Naive thymus-derived CD4-positive, alpha-beta T cell (primary cell): ENCODE data around the gene LDLRAD1. TPM values are rescaled to one million over a fixed set of nuclear protein-coding genes. Genes with fewer than 3 reads are reported as not detected.
A peak's percentile ranks its signal among the peaks of the same experiment; 100 is the strongest.
"Not testable (repeated sequence)": the region's sequence is repeated elsewhere in the genome, so short reads cannot be mapped to it uniquely, and the experiment has no call there.

Experiments
- ATAC-seq: fragments of 150-1000 bp; cut with Tn5 transposase; 2 replicates; pipeline ENCODE4 v1.10.0; 2021; ENCODE audit warnings: mild to moderate bottlenecking, moderate library complexity
- CTCF ChIA-PET: fragments of 350-600 bp; sonication (Branson Sonifier 250); formaldehyde crosslinking; loops from one replicate; lab custom pipeline; 2021; ENCODE audit warnings: antibody characterized with exemption; lab: Charles Lee
- POLR2A ChIA-PET: fragments of 350-600 bp; sonication (Branson Sonifier 250); formaldehyde crosslinking; loops from one replicate; lab custom pipeline; 2021; ENCODE audit warnings: antibody characterized with exemption, inconsistent platforms; lab: Charles Lee
- DNase-seq, 9 donors: peaks; one replicate each; pipeline versions ENCODE4 v3.0.0 to v3.0.0-alpha.2; 2020 to 2022; ENCODE audit warnings: mixed read lengths in 1 of 9
- H3K27ac ChIP-seq: one replicate; pipeline ENCODE4 v1.7.0; 2013; ENCODE audit warnings: mild to moderate bottlenecking, low read depth, low read length, moderate library complexity
- H3K27me3 ChIP-seq, 2 donors: one replicate each; pipeline ENCODE4 v1.7.0; 2013; ENCODE audit warnings: low read length in 2 of 2, mild to moderate bottlenecking in 2 of 2, moderate library complexity in 2 of 2; ENCODE audit not compliant: control insufficient read depth in 2 of 2, insufficient read depth in 2 of 2
- H3K36me3 ChIP-seq, 3 experiments: 1 replicate in 2 of 3; 2 replicates in 1 of 3; pipeline ENCODE4 v1.7.0; 2013; ENCODE audit warnings: low read length in 3 of 3, mild to moderate bottlenecking in 3 of 3, moderate library complexity in 1 of 3; ENCODE audit not compliant: insufficient read depth in 3 of 3, control insufficient read depth in 2 of 3
- H3K4me1 ChIP-seq, 2 donors: one replicate each; pipeline ENCODE4 v1.7.0; 2013; ENCODE audit warnings: low read length in 2 of 2, mild to moderate bottlenecking in 2 of 2, moderate library complexity in 1 of 2; ENCODE audit not compliant: control insufficient read depth in 2 of 2, insufficient read depth in 2 of 2
- H3K4me3 ChIP-seq: 2 replicates; pipeline ENCODE4 v1.7.0; 2013; ENCODE audit warnings: mild to moderate bottlenecking, low read length
- H3K9me3 ChIP-seq, 3 experiments: 1 replicate in 2 of 3; 2 replicates in 1 of 3; pipeline ENCODE4 v1.7.0; 2013; ENCODE audit warnings: low read length in 3 of 3; ENCODE audit not compliant: control insufficient read depth in 2 of 3
- H3K27ac Mint-ChIP-seq, 9 donors: one replicate each; pipeline ENCODE4 v1.8.0; 2020 to 2022; ENCODE audit warnings: mixed read lengths in 9 of 9, mild to moderate bottlenecking in 8 of 9, moderate library complexity in 5 of 9, inconsistent platforms in 2 of 9
- H3K27me3 Mint-ChIP-seq, 5 donors: one replicate each; pipeline ENCODE4 v1.8.0; 2021 to 2022; ENCODE audit warnings: mixed read lengths in 5 of 5, mild to moderate bottlenecking in 1 of 5
- H3K36me3 Mint-ChIP-seq, 5 donors: one replicate each; pipeline ENCODE4 v1.8.0; 2020 to 2022; ENCODE audit warnings: mixed read lengths in 5 of 5, mild to moderate bottlenecking in 3 of 5, inconsistent platforms in 1 of 5
- H3K4me1 Mint-ChIP-seq, 7 donors: one replicate each; pipeline ENCODE4 v1.8.0; 2020 to 2022; ENCODE audit warnings: mixed read lengths in 7 of 7, mild to moderate bottlenecking in 3 of 7, inconsistent platforms in 1 of 7
- H3K4me3 Mint-ChIP-seq, 10 donors: one replicate each; pipeline ENCODE4 v1.8.0; 2020 to 2022; ENCODE audit warnings: mild to moderate bottlenecking in 10 of 10, mixed read lengths in 10 of 10, moderate library complexity in 6 of 10, inconsistent platforms in 2 of 10
- H3K9me3 Mint-ChIP-seq, 11 donors: one replicate each; pipeline ENCODE4 v1.8.0; 2020 to 2022; ENCODE audit warnings: mixed read lengths in 11 of 11, mild to moderate bottlenecking in 4 of 11, inconsistent platforms in 1 of 11, moderate library complexity in 1 of 11
- intact Hi-C, 2 donors: fragments of 100-400 bp; cut with micrococcal nuclease; formaldehyde crosslinking; loops; one replicate each; pipeline ENCODE4 v1.15.1; 2023
- polyA plus RNA-seq, 2 donors: library from polyadenylated mRNA; unstranded; fragments of 300-500 nt; fragmentation: Illumina TruSeq; gene quantifications; one replicate each; pipeline ENCODE4 v1.2.3, GENCODE V29; 2021
- total RNA-seq, 6 experiments: library from RNA in 5 of 6; stranded (reverse) in 5 of 6; gene quantifications; 1 replicate in 5 of 6; 2 replicates in 1 of 6; pipeline ENCODE4 v1.2.3 and lab custom pipeline; 2021 to 2026

The LDLRAD1 gene
- total and polyA plus RNA-seq, 7 experiments from 2014 or later: not detected

DNA sequence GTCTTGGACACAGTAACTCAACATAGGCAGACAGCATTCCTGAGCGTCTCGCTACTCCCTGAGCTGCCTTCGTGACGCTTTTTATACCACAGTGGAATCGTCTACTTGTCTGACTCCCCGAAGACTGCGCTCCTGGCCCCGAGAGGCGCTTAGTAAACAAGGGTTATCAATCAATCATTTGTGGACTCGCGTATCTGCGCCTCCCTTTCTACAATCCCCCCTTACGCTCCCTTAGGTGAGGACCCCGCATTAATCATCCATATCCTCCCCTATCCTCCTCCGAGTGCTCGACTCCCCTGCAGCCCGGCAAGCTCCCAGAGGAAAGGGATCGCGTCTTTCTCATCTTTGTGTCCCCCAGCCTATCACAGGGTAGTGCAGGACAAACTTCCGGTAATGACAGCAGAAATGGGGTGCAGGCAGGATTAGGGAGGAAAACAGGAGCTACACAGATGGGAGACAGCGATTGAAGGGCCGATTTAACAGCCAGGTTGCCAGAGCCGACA, 34.5 kb upstream of the LDLRAD1 start:
- H3K4me1 Mint-ChIP-seq: peaks cover 20 to 62% (median 52%) of the 10 kb centered on the region in 7 donors
- no peak overlapping the region for H3K27ac Mint-ChIP-seq
- Histone ChIP-seq H3K27ac (peak overlapping the region; percentile 92), H3K27me3 (no peaks in the 10 kb centered on the region), H3K4me1 (peaks cover 23 to 41% of the 10 kb centered on the region in 2 donors), H3K36me3 (peaks cover 0 to 7% (median 0%) of the 10 kb centered on the region in 3 experiments), H3K4me3 (peak overlapping the region; percentile 94), H3K9me3 (no peaks in the 10 kb centered on the region)
- peaks cover 0 to 11% (median 3%) of the 10 kb centered on the region in 5 donors for H3K36me3 Mint-ChIP-seq
- ATAC-seq (peak; percentile 6), DNase-seq (peak in 4 of 9 donors; percentile 9 to 42 (median 32))
- CTCF ChIA-PET: interaction anchor here (0.8 to 1.1 kb wide), 3 partner anchors 11 to 749 kb away, joined by 3 to 4 read pairs (median 3); no protein-coding TSS in a partner anchor
- intact Hi-C loops: loop anchor here (2.0 to 10.0 kb wide), 10 partner anchors 232 to 1995 kb away; partner anchors contain the start of genes BTF3L4 (in 1 of the 2), CC2D1B (in 1 of the 2), CPT2 (in 1 of the 2) and LRP8 (in 1 of the 2)
- H3K9me3 Mint-ChIP-seq: no peaks in the 10 kb centered on the region
- POLR2A ChIA-PET: interaction anchor here (0.6 to 2.1 kb wide), 11 partner anchors 9 to 728 kb away, joined by 3 to 17 read pairs (median 3); partner anchors contain the start of genes IFT25, LRRC42, TTC4 and YIPF1
- H3K27me3 Mint-ChIP-seq: no peaks in the 10 kb centered on the region
- no peak overlapping the region for H3K4me3 Mint-ChIP-seq

DNA sequence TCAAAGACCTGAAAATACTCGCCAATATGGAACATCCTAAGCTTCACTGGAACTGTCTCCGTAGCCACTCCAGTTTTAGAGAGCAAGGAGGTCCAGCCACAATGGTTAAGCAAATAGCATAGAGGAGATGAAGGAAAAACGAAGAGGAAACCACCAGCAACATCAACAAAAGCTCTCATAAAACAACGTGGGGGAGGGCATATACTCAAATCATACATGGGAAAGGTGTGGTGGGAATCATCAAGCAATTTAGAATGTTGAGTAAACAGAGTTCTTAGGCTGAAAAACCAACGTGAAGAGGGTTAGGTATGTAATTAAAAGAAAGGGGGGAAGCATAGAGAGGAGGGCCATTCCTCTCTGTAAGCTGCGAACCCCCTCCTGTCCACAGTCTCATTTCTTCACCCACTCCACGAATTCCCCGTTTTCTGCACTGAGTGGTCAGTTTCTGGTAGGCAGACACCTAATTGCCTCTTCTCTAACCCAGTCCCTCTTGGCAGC, 34.0 kb upstream of the LDLRAD1 start:
- DNase-seq: no peak
- peaks cover 23 to 46% of the 10 kb centered on the region in 2 donors for H3K4me1 ChIP-seq

GRCh38 chr1:54050435-54050834, 32.4 kb upstream of the LDLRAD1 start:
- H3K36me3 Mint-ChIP-seq, H3K27ac ChIP-seq, H3K4me3 ChIP-seq, DNase-seq, H3K27me3 ChIP-seq, H3K9me3 Mint-ChIP-seq, H3K27me3 Mint-ChIP-seq, H3K9me3 ChIP-seq, ATAC-seq, H3K36me3 ChIP-seq: not testable (repeated sequence)
- peaks cover 23 to 46% of the 10 kb centered on the region in 2 donors for H3K4me1 ChIP-seq
- intact Hi-C loops: loop anchor here (5.0 to 10.0 kb wide), 7 partner anchors 234 to 1993 kb away; partner anchors contain the start of genes BTF3L4 (in 1 of the 2), CC2D1B (in 1 of the 2), CPT2 (in 1 of the 2) and LRP8 (in 1 of the 2)
- ChIA-PET POLR2A (interaction anchor here (1.7 kb wide), 1 partner anchor 213 kb away, joined by 4 read pairs; the partner anchor contains the start of gene NDC1), CTCF (interaction anchor here (0.7 to 1.0 kb wide), 2 partner anchors 190 to 731 kb away, joined by 3 read pairs; no protein-coding TSS in a partner anchor)
- Mint-ChIP-seq H3K4me1 (peaks cover 7 to 63% (median 59%) of the 10 kb centered on the region in 7 donors), H3K4me3 (peak overlapping the region in 7 of 10 donors; percentile 6 to 79 (median 45)), H3K27ac (peak overlapping the region in 2 of 9 donors; percentile 36 to 43)

More for the DNA sequence above, 34.0 kb upstream of the LDLRAD1 start:
- ChIA-PET POLR2A (interaction anchor here (0.7 to 2.1 kb wide), 6 partner anchors 9 to 729 kb away, joined by 3 to 17 read pairs (median 4); partner anchors contain the start of genes IFT25, LRRC42 and NDC1), CTCF (interaction anchor here (0.8 to 1.1 kb wide), 3 partner anchors 10 to 750 kb away, joined by 3 to 4 read pairs (median 3); no protein-coding TSS in a partner anchor)
- ATAC-seq: no peak
- peak overlapping the region; percentile 92 for H3K27ac ChIP-seq
- H3K27ac Mint-ChIP-seq: no peak overlapping the region
- intact Hi-C loops: loop anchor here (2.0 to 10.0 kb wide), 10 partner anchors 233 to 1995 kb away; partner anchors contain the start of genes BTF3L4 (in 1 of the 2), CC2D1B (in 1 of the 2), CPT2 (in 1 of the 2) and LRP8 (in 1 of the 2)
- no peaks in the 10 kb centered on the region for H3K9me3 ChIP-seq
- H3K36me3 ChIP-seq: peaks cover 0 to 7% (median 0%) of the 10 kb centered on the region in 3 experiments
- H3K27me3 ChIP-seq: no peaks in the 10 kb centered on the region
- H3K9me3 Mint-ChIP-seq: no peaks in the 10 kb centered on the region
- peaks cover 0 to 9% (median 0%) of the 10 kb centered on the region in 5 donors for H3K36me3 Mint-ChIP-seq
- peak overlapping the region; percentile 94 for H3K4me3 ChIP-seq
- H3K4me3 Mint-ChIP-seq: no peak overlapping the region
- H3K4me1 Mint-ChIP-seq: peaks cover 15 to 62% (median 52%) of the 10 kb centered on the region in 7 donors
- no peaks in the 10 kb centered on the region for H3K27me3 Mint-ChIP-seq

DNA sequence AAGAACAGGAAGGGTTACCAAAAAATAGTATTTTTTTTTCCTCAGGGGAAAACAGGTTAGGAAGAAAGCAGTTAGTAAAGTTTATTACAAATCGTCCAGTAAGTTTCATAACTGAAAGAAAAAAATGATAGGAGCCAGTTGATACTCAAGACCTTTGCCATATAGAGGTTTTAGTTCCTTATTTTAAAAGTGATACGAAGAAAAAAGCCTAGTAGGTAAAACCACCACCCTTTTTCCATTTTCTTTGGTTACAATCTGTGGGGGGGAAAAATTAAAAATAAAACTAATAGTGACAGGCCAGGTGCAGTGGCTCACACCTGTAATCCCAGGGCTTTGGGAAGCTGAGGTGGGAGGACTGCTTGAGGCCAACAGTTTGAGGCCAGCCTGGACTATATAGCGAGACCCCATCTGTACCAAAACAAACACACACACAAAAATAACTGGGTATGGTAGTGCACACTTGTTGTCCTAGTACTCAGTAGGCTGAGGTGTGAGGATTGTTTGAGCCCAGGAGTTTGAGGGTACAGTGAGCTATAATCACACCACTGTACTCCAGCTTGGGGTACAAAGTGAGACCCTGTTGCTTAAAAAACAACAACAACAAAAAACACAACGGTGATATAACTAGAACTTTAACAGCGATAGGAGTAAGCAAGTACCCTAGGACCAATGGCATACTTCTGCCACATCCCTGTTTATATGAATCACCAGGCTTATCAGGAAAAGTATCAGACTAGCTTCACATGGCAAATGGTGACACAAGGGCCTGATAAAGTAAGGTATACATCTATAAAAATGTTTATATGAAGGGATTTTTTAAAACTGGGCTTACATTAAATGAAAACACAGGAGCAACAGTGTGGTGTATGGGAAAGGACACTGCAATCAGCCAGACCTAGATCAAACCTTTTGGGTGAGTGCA, 29.7 kb upstream of the LDLRAD1 start:
- no peaks in the 10 kb centered on the region for H3K27me3 Mint-ChIP-seq
- ATAC-seq (no peak), DNase-seq (no peak)
- intact Hi-C loops: no loop called here
- peak overlapping the region in 7 of 9 donors; percentile 8 to 62 (median 51) for H3K27ac Mint-ChIP-seq
- peaks cover 11 to 60% (median 57%) of the 10 kb centered on the region in 7 donors for H3K4me1 Mint-ChIP-seq
- H3K4me3 ChIP-seq: no peak overlapping the region
- POLR2A ChIA-PET: no interaction called here
- no peaks in the 10 kb centered on the region for H3K9me3 ChIP-seq
- H3K27ac ChIP-seq: peak overlapping the region; percentile 22
- H3K4me3 Mint-ChIP-seq: peak overlapping the region in 6 of 10 donors; percentile 0 to 61 (median 32)
- peaks cover 14 to 35% of the 10 kb centered on the region in 2 donors for H3K4me1 ChIP-seq
- CTCF ChIA-PET: interaction anchor here (1.1 kb wide), 1 partner anchor 16 kb away, joined by 3 read pairs; no protein-coding TSS in a partner anchor
- H3K27me3 ChIP-seq: no peaks in the 10 kb centered on the region
- H3K36me3 ChIP-seq: peaks cover 1 to 22% (median 6%) of the 10 kb centered on the region in 3 experiments
- no peaks in the 10 kb centered on the region for H3K9me3 Mint-ChIP-seq
- H3K36me3 Mint-ChIP-seq: peaks cover 2 to 21% (median 6%) of the 10 kb centered on the region in 5 donors

DNA sequence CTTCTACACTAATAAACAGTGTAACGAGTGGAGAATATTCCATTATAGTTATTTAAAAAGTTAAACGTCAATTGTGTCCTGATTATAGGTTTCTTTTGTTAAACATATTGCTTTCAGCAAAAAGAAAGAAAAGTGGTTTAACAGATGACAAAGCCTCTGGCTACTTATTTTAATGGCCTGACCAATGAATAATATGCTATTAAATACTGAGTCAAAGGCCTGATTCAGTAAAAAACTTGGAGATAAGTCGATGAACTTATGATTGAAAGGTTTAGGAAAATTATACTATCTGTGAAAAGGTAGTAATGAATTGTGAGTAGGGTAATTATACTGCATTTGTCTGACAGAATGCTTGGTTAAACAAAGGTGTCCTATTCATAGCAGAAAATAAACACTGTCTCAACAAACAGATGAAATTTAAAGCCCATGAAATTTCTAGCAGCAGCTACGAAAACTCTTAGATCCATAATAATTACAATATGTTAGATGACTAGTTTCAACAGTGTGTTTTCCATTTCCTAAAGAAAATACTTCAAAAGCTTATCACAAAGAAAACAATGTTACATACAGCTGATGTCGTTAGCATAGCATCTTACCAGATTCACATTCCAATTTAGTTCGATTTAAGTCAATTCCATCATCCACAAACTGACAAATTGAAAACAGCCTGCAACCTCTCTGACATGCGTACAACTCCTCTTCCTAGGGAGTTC, 28.8 kb upstream of the LDLRAD1 start:
- peak overlapping the region in 7 of 9 donors; percentile 8 to 62 (median 51) for H3K27ac Mint-ChIP-seq
- H3K9me3 Mint-ChIP-seq: no peaks in the 10 kb centered on the region
- intact Hi-C loops: no loop called here
- H3K27ac ChIP-seq: peak overlapping the region; percentile 9
- H3K36me3 Mint-ChIP-seq: peaks cover 3 to 29% (median 10%) of the 10 kb centered on the region in 5 donors
- no peak overlapping the region for H3K4me3 ChIP-seq
- ChIA-PET POLR2A (no interaction called here), CTCF (no interaction called here)
- H3K4me1 ChIP-seq: peaks cover 14 to 30% of the 10 kb centered on the region in 2 donors
- H3K27me3 ChIP-seq: no peaks in the 10 kb centered on the region
- DNase-seq (no peak), ATAC-seq (no peak)
- H3K4me3 Mint-ChIP-seq: peak overlapping the region in 6 of 10 donors; percentile 0 to 61 (median 32)
- H3K36me3 ChIP-seq: peaks cover 7 to 30% (median 14%) of the 10 kb centered on the region in 3 experiments
- no peaks in the 10 kb centered on the region for H3K9me3 ChIP-seq
- H3K4me1 Mint-ChIP-seq: peaks cover 11 to 60% (median 57%) of the 10 kb centered on the region in 7 donors
- H3K27me3 Mint-ChIP-seq: no peaks in the 10 kb centered on the region
